Left forelimb (tissue), 1 donor: Measurements from ENCODE around the gene SSUH2.
A peak's percentile ranks its signal among the peaks of the same experiment; 100 is the strongest.
"Not testable (repeated sequence)": the region's sequence is repeated elsewhere in the genome, so short reads cannot be mapped to it uniquely, and the experiment has no call there.

Source experiments
- DNase-seq: peaks from one replicate; pipeline ENCODE4 v3.0.0-alpha.2; 2018; ENCODE audit warnings: low spot score

The SSUH2 gene

GRCh38 chr3:8580434-8580833 lies 64.2 kb downstream of the SSUH2 start:
- not testable (repeated sequence) for DNase-seq

- peak; percentile 59 for DNase-seq
Observed at GRCh38 chr3:8579943-8580342, 64.7 kb downstream of the SSUH2 start.

GRCh38 chr3:8579096-8579495 lies 65.5 kb downstream of the SSUH2 start:
- peak; percentile 37 for DNase-seq

GRCh38 chr3:8578282-8578681 lies 66.3 kb downstream of the SSUH2 start:
- no peak for DNase-seq

- peak; percentile 25 for DNase-seq
Observed at GRCh38 chr3:8576841-8577571, 67.6 kb downstream of the SSUH2 start.

GRCh38 chr3:8576436-8576835 lies 68.2 kb downstream of the SSUH2 start:
- no peak for DNase-seq

GRCh38 chr3:8575364-8576104 lies 69.1 kb downstream of the SSUH2 start:
- DNase-seq: peak; percentile 23

- DNase-seq: peak; percentile 40
Observed at GRCh38 chr3:8574670-8575322, 69.8 kb downstream of the SSUH2 start.

- no peak for DNase-seq
Observed at GRCh38 chr3:8574040-8574669, 70.4 kb downstream of the SSUH2 start.

- DNase-seq: no peak
Observed at GRCh38 chr3:8573342-8573926, 71.2 kb downstream of the SSUH2 start.

- DNase-seq: no peak
Observed at GRCh38 chr3:8571256-8571655, 73.3 kb downstream of the SSUH2 start.
